Mucosa of descending colon (tissue), 3 donors: ENCODE measurements around the gene MYBPHL. TPM values are rescaled to one million over a fixed set of nuclear protein-coding genes. Genes with fewer than 3 reads are reported as not detected.
A peak's percentile ranks its signal among the peaks of the same experiment; 100 is the strongest.

Source experiments
- ATAC-seq: fragments of 200-7000 bp; cut with Tn5 transposase; one replicate; pipeline ENCODE4 v1.9.1; 2020; ENCODE audit warnings: mild to moderate bottlenecking, moderate library complexity
- DNase-seq, 3 donors: peaks; one replicate each; pipeline ENCODE4 v3.0.0-alpha.2; 2020
- H3K36me3 ChIP-seq: fragments of 200-600 bp; one replicate; pipeline ENCODE4 v1.8.0; 2021; ENCODE audit warnings: low read depth, mild to moderate bottlenecking
- H3K4me1 ChIP-seq: fragments of 200-600 bp; one replicate; pipeline ENCODE4 v1.8.0; 2021; ENCODE audit warnings: low read depth, mild to moderate bottlenecking
- H3K4me3 ChIP-seq: fragments of 200-600 bp; one replicate; pipeline ENCODE4 v1.8.0; 2021; ENCODE audit warnings: mild to moderate bottlenecking
- H3K9me3 ChIP-seq: fragments of 200-600 bp; one replicate; pipeline ENCODE4 v1.8.0; 2021; ENCODE audit warnings: mild to moderate bottlenecking
- CTCF ChIP-seq: fragments of 200-600 bp; IDR thresholded peaks from one replicate; pipeline ENCODE4 v1.8.0; 2022; ENCODE audit warnings: antibody characterized with exemption, mild to moderate bottlenecking
- intact Hi-C, 2 donors: fragments of 100-400 bp; cut with DNase I in 1 of 2; cut with micrococcal nuclease in 1 of 2; formaldehyde crosslinking; loops; one replicate each; pipeline versions ENCODE4 v1.11.0 to v1.11.1; 2022; cut with DNase I, micrococcal nuclease
- total RNA-seq, 3 donors: library from RNA; stranded (reverse); fragmentation: NEBNext Ultra II Directional in 2 of 3; extraction: Animal tissue kit (Norgen Biotek cat#: 25700) in 2 of 3; gene quantifications; one replicate each; pipeline versions ENCODE4 v1.2.1 to v1.2.4, GENCODE V29; 2021 to 2023
- donor health status: DM: no; HTN: no; CAD: no; lungs with moderate emphysema.
- donor health status: DM: no; HTN: no; CAD: no.
- donor health status: DM: no; HTN: yes; CAD: no.

The MYBPHL gene
- total RNA-seq, 3 donors from 2014 or later, result not detected

DNA sequence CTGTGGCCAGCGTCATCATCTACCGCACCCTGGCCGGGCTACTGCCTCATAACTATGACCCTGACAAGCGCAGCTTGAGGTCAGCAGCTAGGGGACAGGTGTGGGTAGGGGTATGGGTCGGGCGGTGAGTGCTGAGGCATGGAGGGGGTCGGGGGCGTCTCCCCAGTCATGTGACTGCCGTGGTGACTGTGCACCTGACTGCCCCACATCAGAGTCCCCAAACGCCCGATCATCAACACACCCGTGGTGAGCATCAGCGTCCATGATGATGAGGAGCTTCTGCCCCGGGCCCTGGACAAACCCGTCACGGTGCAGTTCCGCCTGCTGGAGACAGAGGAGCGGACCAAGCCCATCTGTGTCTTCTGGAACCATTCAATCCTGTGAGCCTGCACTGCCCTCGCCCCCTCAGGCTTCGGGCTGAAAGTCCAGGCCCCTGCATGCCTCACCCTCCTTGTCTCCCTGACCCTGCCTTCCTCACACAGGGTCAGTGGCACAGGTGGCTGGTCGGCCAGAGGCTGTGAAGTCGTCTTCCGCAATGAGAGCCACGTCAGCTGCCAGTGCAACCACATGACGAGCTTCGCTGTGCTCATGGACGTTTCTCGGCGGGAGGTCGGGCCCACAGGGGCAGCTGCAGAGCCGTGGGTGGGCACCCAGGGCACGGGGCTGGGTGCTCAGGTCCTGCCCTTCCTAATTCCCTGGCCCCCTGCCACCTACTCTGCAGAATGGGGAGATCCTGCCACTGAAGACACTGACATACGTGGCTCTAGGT is 37.4 kb downstream of the MYBPHL start:
- peak in 1 of 3 donors; percentile 49 for DNase-seq
- no peak for TF ChIP-seq CTCF
- no peak for ATAC-seq
- Histone ChIP-seq H3K4me1 (peaks cover 1% of the 10 kb centered on the region), H3K9me3 (no peaks in the 10 kb centered on the region), H3K36me3 (no peaks in the 10 kb centered on the region), H3K4me3 (no peak overlapping the region)
- intact Hi-C loops, result no loop called here

DNA sequence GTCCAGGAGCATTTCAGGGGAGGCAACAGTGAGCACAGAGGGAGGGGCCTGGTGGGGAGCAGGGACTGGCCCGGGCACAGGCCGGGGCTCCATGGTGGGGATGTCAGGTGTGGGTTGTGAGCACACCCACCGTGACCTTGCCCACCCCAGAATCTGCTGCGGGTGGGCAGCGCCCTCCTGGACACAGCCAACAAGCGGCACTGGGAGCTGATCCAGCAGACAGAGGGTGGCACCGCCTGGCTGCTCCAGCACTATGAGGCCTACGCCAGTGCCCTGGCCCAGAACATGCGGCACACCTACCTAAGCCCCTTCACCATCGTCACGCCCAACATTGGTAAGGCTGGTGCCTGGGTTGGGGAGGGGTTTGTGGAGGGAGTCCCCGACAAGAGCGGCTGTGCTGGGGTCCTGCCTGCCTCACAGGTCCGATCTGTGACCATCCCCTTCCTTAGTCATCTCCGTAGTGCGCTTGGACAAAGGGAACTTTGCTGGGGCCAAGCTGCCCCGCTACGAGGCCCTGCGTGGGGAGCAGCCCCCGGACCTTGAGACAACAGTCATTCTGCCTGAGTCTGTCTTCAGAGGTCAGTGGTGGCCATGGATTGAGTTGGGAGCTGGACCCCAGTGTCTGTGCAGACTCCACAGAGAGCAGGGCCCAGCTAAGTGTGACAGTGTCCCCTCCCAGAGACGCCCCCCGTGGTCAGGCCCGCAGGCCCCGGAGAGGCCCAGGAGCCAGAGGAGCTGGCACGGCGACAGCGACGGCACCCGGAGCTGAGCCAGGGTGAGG is 38.2 kb downstream of the MYBPHL start:
- TF ChIP-seq CTCF, result no peak
- DNase-seq (peak in 1 of 3 donors; percentile 34), ATAC-seq (no peak)
- Histone ChIP-seq H3K4me1 (no peaks in the 10 kb centered on the region), H3K4me3 (no peak overlapping the region), H3K9me3 (no peaks in the 10 kb centered on the region), H3K36me3 (no peaks in the 10 kb centered on the region)
- intact Hi-C loops, result no loop called here

DNA sequence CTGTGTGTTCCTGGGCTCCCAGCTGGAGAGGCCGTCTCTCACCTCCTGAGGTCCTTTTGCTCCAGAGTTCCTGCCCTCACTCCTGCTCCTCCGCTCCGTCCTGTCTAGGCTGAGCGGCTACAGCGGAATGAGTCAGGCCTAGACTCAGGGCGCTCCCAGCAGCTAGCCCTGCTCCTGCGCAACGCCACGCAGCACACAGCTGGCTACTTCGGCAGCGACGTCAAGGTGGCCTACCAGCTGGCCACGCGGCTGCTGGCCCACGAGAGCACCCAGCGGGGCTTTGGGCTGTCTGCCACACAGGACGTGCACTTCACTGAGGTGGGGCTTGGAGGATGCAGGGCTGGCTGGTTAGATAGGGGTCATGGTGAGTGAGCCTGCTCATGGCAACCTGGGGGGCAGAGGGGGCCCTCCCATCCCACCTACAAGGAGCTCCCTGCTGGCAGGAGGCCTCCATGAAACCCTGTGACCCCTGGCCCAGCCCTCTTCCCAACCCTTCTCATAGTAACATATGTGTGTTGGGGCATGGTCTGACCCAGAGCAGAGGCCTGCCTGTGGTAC is 39.0 kb downstream of the MYBPHL start:
- no peak for ATAC-seq
- H3K9me3 ChIP-seq, result no peaks in the 10 kb centered on the region
- DNase-seq, result no peak
- no peak for TF ChIP-seq CTCF
- H3K4me3 ChIP-seq, result no peak overlapping the region
- intact Hi-C loops, result no loop called here
- H3K4me1 ChIP-seq, result no peaks in the 10 kb centered on the region
- H3K36me3 ChIP-seq, result no peaks in the 10 kb centered on the region

GRCh38 chr1:109266965-109267364 is 39.8 kb downstream of the MYBPHL start:
- DNase-seq, result peak in 1 of 3 donors; percentile 46
- no peak for TF ChIP-seq CTCF
- no peaks in the 10 kb centered on the region for H3K4me1 ChIP-seq
- intact Hi-C loops, result no loop called here
- H3K9me3 ChIP-seq, result no peaks in the 10 kb centered on the region
- H3K4me3 ChIP-seq, result no peak overlapping the region
- ATAC-seq, result no peak
- no peaks in the 10 kb centered on the region for H3K36me3 ChIP-seq

DNA sequence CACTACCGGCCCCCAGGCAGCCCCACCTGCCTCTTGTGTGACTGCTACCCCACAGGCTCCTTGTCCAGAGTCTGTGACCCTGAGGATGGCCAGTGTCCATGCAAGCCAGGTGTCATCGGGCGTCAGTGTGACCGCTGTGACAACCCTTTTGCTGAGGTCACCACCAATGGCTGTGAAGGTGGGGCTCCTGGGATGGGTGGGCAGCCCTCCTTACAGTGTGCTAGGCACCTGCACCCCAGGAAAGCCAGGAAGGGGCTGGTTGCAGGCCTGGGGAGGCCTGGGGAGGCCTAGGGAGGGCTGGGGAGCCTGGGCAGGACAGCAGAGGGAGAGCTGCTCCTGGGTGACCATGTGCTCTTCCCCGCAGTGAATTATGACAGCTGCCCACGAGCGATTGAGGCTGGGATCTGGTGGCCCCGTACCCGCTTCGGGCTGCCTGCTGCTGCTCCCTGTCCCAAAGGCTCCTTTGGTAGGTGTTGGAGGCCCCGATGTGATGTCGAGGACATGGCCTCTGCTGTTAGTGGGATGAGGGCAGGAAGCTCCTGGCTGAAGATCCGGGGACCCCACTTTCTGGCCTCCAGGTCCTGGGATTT is 41.0 kb downstream of the MYBPHL start:
- H3K9me3 ChIP-seq, result no peaks in the 10 kb centered on the region
- intact Hi-C loops, result no loop called here
- ATAC-seq (no peak), DNase-seq (peak in 1 of 3 donors; percentile 31)
- no peak overlapping the region for H3K4me3 ChIP-seq
- H3K36me3 ChIP-seq, result no peaks in the 10 kb centered on the region
- no peaks in the 10 kb centered on the region for H3K4me1 ChIP-seq
- no peak for TF ChIP-seq CTCF
